Stomach (tissue), 4 donors: ENCODE measurements around the gene ZDHHC20.

Experiments used
- EP300 ChIP-seq: sonication (generic); formaldehyde crosslinking; IDR thresholded peaks from one replicate; pipeline ENCODE4 v1.6.1; 2017; ENCODE audit warnings: antibody characterized with exemption
- POLR2A ChIP-seq, 4 donors: fragments of 450-650 bp; IDR thresholded peaks; one replicate each; pipeline ENCODE4 v1.6.1; 2016; ENCODE audit warnings: antibody characterized with exemption in 4 of 4, control low read depth in 2 of 4, mild to moderate bottlenecking in 1 of 4, moderate library complexity in 1 of 4
- POLR2AphosphoS5 ChIP-seq, 3 donors: sonication (generic); formaldehyde crosslinking; IDR thresholded peaks; one replicate each; pipeline ENCODE4 v1.6.1; 2016; ENCODE audit warnings: antibody characterized with exemption in 3 of 3
- TF ChIP-seq, protein P1 (sequence below), 7 experiments: fragments of 450-650 bp in 4 of 7; fragments of 200-600 bp in 3 of 7; sonication (generic) in 3 of 7; IDR thresholded peaks; one replicate each; pipeline ENCODE4 v1.5.1; 2016 to 2019; ENCODE audit warnings: antibody characterized with exemption in 7 of 7, control low read depth in 2 of 7, mild to moderate bottlenecking in 1 of 7

DNA sequence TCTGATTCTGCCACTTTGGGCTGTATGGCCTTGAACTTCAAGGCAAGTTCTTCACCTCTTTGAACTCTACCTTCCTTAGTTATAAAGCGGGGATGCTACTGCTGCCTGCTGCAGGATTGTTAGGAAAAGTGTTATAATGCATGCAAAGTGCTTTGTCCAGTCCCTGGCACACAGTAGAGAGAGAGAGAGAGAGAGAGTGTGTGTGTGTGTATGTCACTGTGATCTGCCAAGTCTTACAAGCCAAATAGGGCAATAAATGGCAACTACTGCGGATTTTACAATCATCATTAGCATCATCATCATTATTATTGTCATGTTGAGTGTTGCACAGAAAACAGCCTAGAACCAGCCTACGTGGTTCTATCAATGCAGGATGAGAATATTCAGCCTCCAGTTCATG, 136.1 kb downstream of the ZDHHC20 start:
- TF ChIP-seq, protein P1, sequence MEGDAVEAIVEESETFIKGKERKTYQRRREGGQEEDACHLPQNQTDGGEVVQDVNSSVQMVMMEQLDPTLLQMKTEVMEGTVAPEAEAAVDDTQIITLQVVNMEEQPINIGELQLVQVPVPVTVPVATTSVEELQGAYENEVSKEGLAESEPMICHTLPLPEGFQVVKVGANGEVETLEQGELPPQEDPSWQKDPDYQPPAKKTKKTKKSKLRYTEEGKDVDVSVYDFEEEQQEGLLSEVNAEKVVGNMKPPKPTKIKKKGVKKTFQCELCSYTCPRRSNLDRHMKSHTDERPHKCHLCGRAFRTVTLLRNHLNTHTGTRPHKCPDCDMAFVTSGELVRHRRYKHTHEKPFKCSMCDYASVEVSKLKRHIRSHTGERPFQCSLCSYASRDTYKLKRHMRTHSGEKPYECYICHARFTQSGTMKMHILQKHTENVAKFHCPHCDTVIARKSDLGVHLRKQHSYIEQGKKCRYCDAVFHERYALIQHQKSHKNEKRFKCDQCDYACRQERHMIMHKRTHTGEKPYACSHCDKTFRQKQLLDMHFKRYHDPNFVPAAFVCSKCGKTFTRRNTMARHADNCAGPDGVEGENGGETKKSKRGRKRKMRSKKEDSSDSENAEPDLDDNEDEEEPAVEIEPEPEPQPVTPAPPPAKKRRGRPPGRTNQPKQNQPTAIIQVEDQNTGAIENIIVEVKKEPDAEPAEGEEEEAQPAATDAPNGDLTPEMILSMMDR (IDR thresholded peaks at IDR 0.05), result no peak
- TF ChIP-seq EP300 (no peak), POLR2A (IDR thresholded peaks at IDR 0.05) (no peak), POLR2AphosphoS5 (IDR thresholded peaks at IDR 0.05) (no peak)
